ENCODE measurements around the gene CCBE1. TPM values are rescaled to one million over a fixed set of nuclear protein-coding genes. Genes with fewer than 3 reads are reported as not detected.
"Not testable (repeated sequence)": the region's sequence is repeated elsewhere in the genome, so short reads cannot be mapped to it uniquely, and the experiment has no call there.

Gene CCBE1
- total RNA-seq, 1 donor from 2014 or later = 6.4 TPM

DNA sequence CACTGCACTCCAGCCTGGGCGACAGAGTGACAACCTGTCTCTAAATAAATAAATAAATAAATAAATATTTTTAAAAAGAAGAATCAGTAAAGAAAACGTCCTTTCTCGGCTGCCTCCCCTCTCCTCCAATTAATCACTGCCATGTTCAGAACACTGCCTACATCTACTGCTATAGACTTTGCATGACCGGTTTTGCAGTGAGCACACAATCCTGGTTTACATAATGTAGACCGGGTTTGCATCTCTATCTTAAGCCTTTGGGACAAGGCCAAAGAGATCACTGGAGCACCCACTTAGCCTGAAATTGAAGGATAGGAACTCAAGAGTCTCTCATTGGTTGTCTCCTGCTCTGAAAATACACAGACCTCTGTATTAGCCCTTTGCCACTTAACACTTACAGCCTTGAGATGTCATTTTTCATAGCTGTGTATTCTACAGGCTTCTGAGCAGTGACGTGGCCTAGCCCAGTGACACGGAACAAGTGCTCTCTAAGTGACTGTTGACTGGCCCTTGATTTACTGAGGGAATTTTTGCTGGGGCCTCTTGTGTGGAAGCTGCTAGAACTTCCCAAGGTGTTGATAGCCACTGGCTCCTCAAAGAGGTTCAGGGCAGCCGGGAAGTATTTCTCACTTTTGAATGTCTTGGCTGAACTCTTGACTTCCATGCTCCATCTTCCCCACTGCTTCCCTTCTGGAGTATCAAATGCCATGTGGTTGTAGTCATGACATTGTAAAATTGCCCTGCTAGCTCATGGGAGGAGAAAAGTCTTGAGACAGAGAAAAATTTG lies 45.3 kb upstream of the CCBE1 start:
- H3K9ac ChIP-seq = no peak overlapping the region
- H3K4me2 ChIP-seq = no peak overlapping the region
- H3K27ac Mint-ChIP-seq = no peak overlapping the region
- H3K27ac ChIP-seq = no peak overlapping the region
- H3K79me2 ChIP-seq (ENCODE audit: low read depth) = no peaks in the 10 kb centered on the region
- TF ChIP-seq EZH2 (IDR thresholded peaks at IDR 0.05) = no peak
- H3K9me3 Mint-ChIP-seq = no peaks in the 10 kb centered on the region
- H3F3A ChIP-seq (ENCODE audit: low read depth) = no peaks in the 10 kb centered on the region
- H3K27me3 Mint-ChIP-seq (ENCODE audit: insufficient read depth, low read depth) = peaks cover 2% of the 10 kb centered on the region
- no peaks in the 10 kb centered on the region for H3K36me3 ChIP-seq
- H3K4me3 ChIP-seq = no peak overlapping the region
- H3K9me3 ChIP-seq (ENCODE audit: low read depth) = no peaks in the 10 kb centered on the region
- H3K4me1 Mint-ChIP-seq = no peaks in the 10 kb centered on the region
- no peaks in the 10 kb centered on the region for H3K4me1 ChIP-seq
- DNase-seq (ENCODE audit: low spot score) = no peak
- H2AFZ ChIP-seq (replicated peaks) = no peak overlapping the region
- H3K36me3 Mint-ChIP-seq = no peaks in the 10 kb centered on the region
- no peak overlapping the region for H3K4me3 Mint-ChIP-seq
- no peaks in the 10 kb centered on the region for H3K27me3 ChIP-seq
- no peaks in the 10 kb centered on the region for H4K20me1 ChIP-seq (ENCODE audit: low read depth)

DNA sequence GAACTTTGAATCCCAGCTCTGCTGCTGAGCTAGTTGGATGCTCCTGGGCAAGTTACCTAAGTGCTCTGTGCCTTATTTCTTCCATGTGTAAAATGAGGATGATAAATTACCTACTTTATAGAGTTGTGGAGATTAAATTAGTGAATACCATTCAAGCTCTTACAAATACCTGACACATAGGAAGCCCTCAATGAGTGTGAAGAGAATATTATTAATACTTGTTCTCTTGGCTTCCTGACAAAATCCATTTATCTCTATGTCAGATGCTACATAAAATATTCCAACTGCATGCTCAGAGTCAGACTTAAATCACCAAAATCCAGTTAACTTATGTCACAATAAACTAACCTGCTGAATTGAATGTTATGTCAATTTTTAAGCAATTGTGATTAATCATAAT lies 42.9 kb upstream of the CCBE1 start:
- Mint-ChIP-seq H3K27ac (no peak overlapping the region), H3K27me3 (ENCODE audit: insufficient read depth, low read depth) (peaks cover 2% of the 10 kb centered on the region), H3K4me1 (peaks cover 3% of the 10 kb centered on the region), H3K36me3 (no peaks in the 10 kb centered on the region), H3K4me3 (no peak overlapping the region), H3K9me3 (no peaks in the 10 kb centered on the region)
- H3K9ac ChIP-seq = no peak overlapping the region
- no peaks in the 10 kb centered on the region for H3F3A ChIP-seq (ENCODE audit: low read depth)
- H3K27me3 ChIP-seq = no peaks in the 10 kb centered on the region
- no peaks in the 10 kb centered on the region for H3K4me1 ChIP-seq
- H3K4me3 ChIP-seq = no peak overlapping the region
- H4K20me1 ChIP-seq (ENCODE audit: low read depth) = no peaks in the 10 kb centered on the region
- no peak overlapping the region for H2AFZ ChIP-seq (replicated peaks)
- TF ChIP-seq EZH2 (IDR thresholded peaks at IDR 0.05) (no peak), EZH2phosphoT487 (IDR thresholded peaks at IDR 0.05) (no peak)
- TF ChIP-seq, protein P1, sequence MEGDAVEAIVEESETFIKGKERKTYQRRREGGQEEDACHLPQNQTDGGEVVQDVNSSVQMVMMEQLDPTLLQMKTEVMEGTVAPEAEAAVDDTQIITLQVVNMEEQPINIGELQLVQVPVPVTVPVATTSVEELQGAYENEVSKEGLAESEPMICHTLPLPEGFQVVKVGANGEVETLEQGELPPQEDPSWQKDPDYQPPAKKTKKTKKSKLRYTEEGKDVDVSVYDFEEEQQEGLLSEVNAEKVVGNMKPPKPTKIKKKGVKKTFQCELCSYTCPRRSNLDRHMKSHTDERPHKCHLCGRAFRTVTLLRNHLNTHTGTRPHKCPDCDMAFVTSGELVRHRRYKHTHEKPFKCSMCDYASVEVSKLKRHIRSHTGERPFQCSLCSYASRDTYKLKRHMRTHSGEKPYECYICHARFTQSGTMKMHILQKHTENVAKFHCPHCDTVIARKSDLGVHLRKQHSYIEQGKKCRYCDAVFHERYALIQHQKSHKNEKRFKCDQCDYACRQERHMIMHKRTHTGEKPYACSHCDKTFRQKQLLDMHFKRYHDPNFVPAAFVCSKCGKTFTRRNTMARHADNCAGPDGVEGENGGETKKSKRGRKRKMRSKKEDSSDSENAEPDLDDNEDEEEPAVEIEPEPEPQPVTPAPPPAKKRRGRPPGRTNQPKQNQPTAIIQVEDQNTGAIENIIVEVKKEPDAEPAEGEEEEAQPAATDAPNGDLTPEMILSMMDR (IDR thresholded peaks at IDR 0.05) = no peak
- no peak for DNase-seq (ENCODE audit: low spot score)
- no peaks in the 10 kb centered on the region for H3K9me3 ChIP-seq (ENCODE audit: low read depth)
- H3K4me2 ChIP-seq = no peak overlapping the region
- no peaks in the 10 kb centered on the region for H3K79me2 ChIP-seq (ENCODE audit: low read depth)
- no peak overlapping the region for H3K27ac ChIP-seq
- no peaks in the 10 kb centered on the region for H3K36me3 ChIP-seq

DNA sequence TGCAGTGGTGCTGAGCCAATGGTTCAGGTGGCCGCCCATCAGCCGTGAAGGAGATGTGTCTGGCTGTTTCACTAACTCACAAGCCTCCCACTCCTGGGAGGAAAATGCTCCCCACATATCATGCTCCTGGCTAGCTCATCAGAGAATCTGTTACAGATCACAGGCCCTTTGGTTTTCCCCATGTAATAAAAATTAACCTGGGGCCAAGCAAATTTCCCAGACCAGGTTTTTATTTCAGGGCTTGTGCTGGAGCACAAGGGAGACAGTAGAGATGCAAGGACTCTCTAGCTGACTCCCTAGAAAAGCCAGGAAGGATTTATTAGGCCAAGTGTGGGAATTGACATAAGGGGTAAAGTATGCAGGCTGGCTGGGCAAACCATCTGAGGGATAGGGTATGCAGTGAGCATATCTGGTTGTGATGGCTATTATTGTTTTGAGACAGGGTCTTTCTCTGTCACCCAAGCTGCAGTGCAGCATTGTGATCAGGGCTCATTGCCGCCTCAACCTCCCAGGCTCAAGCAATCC lies 40.6 kb upstream of the CCBE1 start:
- H3K79me2 ChIP-seq (ENCODE audit: low read depth) = no peaks in the 10 kb centered on the region
- H3F3A ChIP-seq (ENCODE audit: low read depth) = no peaks in the 10 kb centered on the region
- no peak overlapping the region for H3K9ac ChIP-seq
- no peak overlapping the region for H2AFZ ChIP-seq (replicated peaks)
- H3K9me3 ChIP-seq (ENCODE audit: low read depth) = no peaks in the 10 kb centered on the region
- H3K9me3 Mint-ChIP-seq = no peaks in the 10 kb centered on the region
- no peak for TF ChIP-seq EZH2phosphoT487 (IDR thresholded peaks at IDR 0.05)
- H3K27me3 ChIP-seq = no peaks in the 10 kb centered on the region
- H3K4me1 ChIP-seq = no peaks in the 10 kb centered on the region
- H3K4me3 ChIP-seq = no peak overlapping the region
- H3K27me3 Mint-ChIP-seq (ENCODE audit: insufficient read depth, low read depth) = peaks cover 5% of the 10 kb centered on the region
- no peaks in the 10 kb centered on the region for H4K20me1 ChIP-seq (ENCODE audit: low read depth)
- no peak overlapping the region for H3K4me3 Mint-ChIP-seq
- no peak overlapping the region for H3K27ac ChIP-seq
- no peak overlapping the region for H3K4me2 ChIP-seq
- H3K36me3 ChIP-seq = no peaks in the 10 kb centered on the region
- H3K4me1 Mint-ChIP-seq = peaks cover 5% of the 10 kb centered on the region
- no peak for DNase-seq (ENCODE audit: low spot score)
- H3K36me3 Mint-ChIP-seq = no peaks in the 10 kb centered on the region
- no peak overlapping the region for H3K27ac Mint-ChIP-seq

DNA sequence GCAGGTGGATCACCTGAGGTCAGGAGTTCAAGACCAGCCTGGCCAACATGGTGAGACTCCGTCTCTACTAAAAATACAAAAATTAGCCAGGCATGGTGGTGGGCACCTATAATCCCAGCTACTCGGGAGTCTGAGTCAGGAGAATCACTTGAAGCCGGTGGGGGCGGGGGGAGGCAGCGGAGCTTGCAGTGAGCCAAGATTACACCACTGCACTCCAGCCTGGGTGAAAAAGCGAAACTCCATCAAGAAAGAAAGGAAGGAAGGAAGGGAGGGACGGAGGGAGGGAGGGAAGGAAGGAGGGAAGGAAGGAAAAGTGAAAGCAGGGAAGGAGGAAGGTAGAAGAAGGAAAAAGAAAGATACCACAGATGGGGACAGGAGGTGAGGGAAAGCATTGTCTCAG lies 40.1 kb upstream of the CCBE1 start:
- H3K36me3 ChIP-seq; H3K4me3 Mint-ChIP-seq; H3K79me2 ChIP-seq (ENCODE audit: low read depth); H3K27me3 ChIP-seq; H3K9me3 ChIP-seq (ENCODE audit: low read depth); H3K4me1 Mint-ChIP-seq; H3K4me3 ChIP-seq; H3F3A ChIP-seq (ENCODE audit: low read depth); H4K20me1 ChIP-seq (ENCODE audit: low read depth); H3K4me2 ChIP-seq; H3K36me3 Mint-ChIP-seq; H3K27me3 Mint-ChIP-seq (ENCODE audit: insufficient read depth, low read depth); H3K27ac Mint-ChIP-seq; H3K9me3 Mint-ChIP-seq; H3K9ac ChIP-seq; H3K4me1 ChIP-seq; H2AFZ ChIP-seq (replicated peaks); H3K27ac ChIP-seq; DNase-seq (ENCODE audit: low spot score): not testable (repeated sequence)

All from neural progenitor cell (in vitro differentiated cells).